OCI-LY1 (cell line): ENCODE results near the gene CTDSP2.

Source experiments
- EZH2 ChIP-seq: fragments of 200-600 bp; sonication (generic), shearing (Covaris generic); IDR thresholded peaks from 2 replicates; pipeline ENCODE4 v1.8.0; 2017; ENCODE audit warnings: borderline replicate concordance, mixed run types, mild to moderate bottlenecking, antibody characterized with exemption, low read length, moderate library complexity, mixed read lengths
- TF ChIP-seq, protein P1 (sequence below): fragments of 200-600 bp; sonication (generic), shearing (Covaris generic); IDR thresholded peaks from 2 replicates; pipeline ENCODE4 v1.5.1; 2017; ENCODE audit warnings: mild to moderate bottlenecking, antibody characterized with exemption, low read length, moderate library complexity, mixed read lengths

DNA sequence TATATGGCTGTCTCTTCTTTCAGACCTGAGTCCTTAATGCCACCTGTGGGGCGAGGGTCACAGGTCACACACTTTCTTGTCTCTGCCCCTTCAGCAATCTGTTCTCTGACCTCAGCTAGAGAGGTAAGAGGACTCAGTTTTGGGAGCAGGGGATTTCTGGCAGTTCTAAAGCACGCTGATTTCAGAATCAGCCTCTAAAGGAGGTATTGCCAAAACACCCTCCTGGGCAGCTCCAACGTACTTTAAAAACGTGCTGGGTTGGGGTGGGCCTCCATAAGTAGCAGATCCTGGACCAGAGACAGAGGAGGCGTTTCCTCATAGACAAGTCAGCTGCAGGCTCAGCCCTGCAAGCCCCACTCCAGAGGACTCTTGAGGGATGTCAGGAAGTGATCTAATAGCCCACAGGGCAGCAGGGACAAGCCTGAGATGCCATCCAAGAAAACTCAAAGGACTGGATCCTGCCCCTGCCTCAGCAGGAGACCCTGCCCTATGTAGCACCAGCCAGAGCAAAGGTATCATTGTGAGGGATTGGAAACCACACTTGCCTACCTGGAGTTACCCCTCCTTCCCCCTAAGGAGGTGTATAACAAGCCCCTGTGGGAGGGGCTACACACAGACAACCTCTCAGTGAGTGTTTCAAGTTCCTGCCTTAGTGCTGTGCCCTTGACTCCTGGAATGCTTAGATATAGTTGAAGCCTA, 8.5 kb downstream of the CTDSP2 start:
- TF ChIP-seq, protein P1, sequence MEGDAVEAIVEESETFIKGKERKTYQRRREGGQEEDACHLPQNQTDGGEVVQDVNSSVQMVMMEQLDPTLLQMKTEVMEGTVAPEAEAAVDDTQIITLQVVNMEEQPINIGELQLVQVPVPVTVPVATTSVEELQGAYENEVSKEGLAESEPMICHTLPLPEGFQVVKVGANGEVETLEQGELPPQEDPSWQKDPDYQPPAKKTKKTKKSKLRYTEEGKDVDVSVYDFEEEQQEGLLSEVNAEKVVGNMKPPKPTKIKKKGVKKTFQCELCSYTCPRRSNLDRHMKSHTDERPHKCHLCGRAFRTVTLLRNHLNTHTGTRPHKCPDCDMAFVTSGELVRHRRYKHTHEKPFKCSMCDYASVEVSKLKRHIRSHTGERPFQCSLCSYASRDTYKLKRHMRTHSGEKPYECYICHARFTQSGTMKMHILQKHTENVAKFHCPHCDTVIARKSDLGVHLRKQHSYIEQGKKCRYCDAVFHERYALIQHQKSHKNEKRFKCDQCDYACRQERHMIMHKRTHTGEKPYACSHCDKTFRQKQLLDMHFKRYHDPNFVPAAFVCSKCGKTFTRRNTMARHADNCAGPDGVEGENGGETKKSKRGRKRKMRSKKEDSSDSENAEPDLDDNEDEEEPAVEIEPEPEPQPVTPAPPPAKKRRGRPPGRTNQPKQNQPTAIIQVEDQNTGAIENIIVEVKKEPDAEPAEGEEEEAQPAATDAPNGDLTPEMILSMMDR, result no peak
- TF ChIP-seq EZH2, result no peak
